SK-N-SH treated with all-trans-retinoic acid at 6 μM for 48 hours (cell line): ENCODE measurements around the gene RAB8B.

Experiments used
- ATAC-seq: fragments of 200-7000 bp; cut with Tn5 transposase; 3 replicates; pipeline ENCODE4 v1.9.1; 2020; ENCODE audit warnings: mild to moderate bottlenecking, moderate library complexity
- ARNTL ChIP-seq: fragments of 450-650 bp; formaldehyde crosslinking; IDR thresholded peaks from 2 replicates; pipeline ENCODE4 v1.5.0; 2020; ENCODE audit warnings: low read depth, mild to moderate bottlenecking, moderate library complexity, borderline replicate concordance
- CSDC2 ChIP-seq: fragments of 250-450 bp; sonication (Bioruptor Pico); IDR thresholded peaks from 2 replicates; pipeline ENCODE4 v1.5.0; 2020; ENCODE audit warnings: mild to moderate bottlenecking, moderate library complexity
- ESRRG ChIP-seq: fragments of 250-450 bp; sonication (Bioruptor Pico); IDR thresholded peaks from 2 replicates; pipeline ENCODE4 v1.6.1; 2021; ENCODE audit warnings: mild to moderate bottlenecking
- GLIS3 ChIP-seq: fragments of 250-450 bp; sonication (Bioruptor Pico); IDR thresholded peaks from 2 replicates; pipeline ENCODE4 v1.5.0; 2020; ENCODE audit warnings: mild to moderate bottlenecking, moderate library complexity
- ISL1 ChIP-seq: fragments of 250-450 bp; sonication (Bioruptor Pico); IDR thresholded peaks from 2 replicates; pipeline ENCODE4 v2.1.2; 2022; ENCODE audit warnings: mild to moderate bottlenecking, moderate library complexity
- OSR1 ChIP-seq: fragments of 250-450 bp; sonication (Bioruptor Pico); IDR thresholded peaks from 2 replicates; pipeline ENCODE4 v1.8.0; 2022; ENCODE audit warnings: moderate library complexity, mild to moderate bottlenecking, inconsistent platforms
- PPARA ChIP-seq: fragments of 250-450 bp; sonication (Bioruptor Pico); IDR thresholded peaks from 2 replicates; pipeline ENCODE4 v1.5.0; 2020; ENCODE audit warnings: mild to moderate bottlenecking, borderline replicate concordance
- RARB ChIP-seq: fragments of 250-450 bp; sonication (Bioruptor Pico); IDR thresholded peaks from 2 replicates; pipeline ENCODE4 v1.8.0; 2021; ENCODE audit warnings: mild to moderate bottlenecking, moderate library complexity
- SNAI2 ChIP-seq: fragments of 250-450 bp; sonication (Bioruptor Pico); IDR thresholded peaks from 2 replicates; pipeline ENCODE4 v1.5.0; 2020; ENCODE audit warnings: mild to moderate bottlenecking, moderate library complexity
- TCF4 ChIP-seq: fragments of 250-450 bp; sonication (Bioruptor Pico); IDR thresholded peaks from 2 replicates; pipeline ENCODE4 v1.8.0; 2021; ENCODE audit warnings: mild to moderate bottlenecking, moderate library complexity, borderline replicate concordance
- TOX ChIP-seq: fragments of 250-450 bp; sonication (Bioruptor Pico); IDR thresholded peaks from 2 replicates; pipeline ENCODE4 v1.8.0; 2021; ENCODE audit warnings: mild to moderate bottlenecking, moderate library complexity, borderline replicate concordance
- ZC3H10 ChIP-seq: fragments of 250-450 bp; sonication (Bioruptor Pico); IDR thresholded peaks from 2 replicates; pipeline ENCODE4 v1.5.1; 2021; ENCODE audit warnings: mild to moderate bottlenecking, moderate library complexity
- ZFP3 ChIP-seq: fragments of 250-450 bp; sonication (Bioruptor Pico); IDR thresholded peaks from 2 replicates; pipeline ENCODE4 v1.5.0; 2020; ENCODE audit warnings: mild to moderate bottlenecking, moderate library complexity
- ZFP30 ChIP-seq: fragments of 450-650 bp; formaldehyde crosslinking; IDR thresholded peaks from 2 replicates; pipeline ENCODE4 v1.5.0; 2022; ENCODE audit warnings: mild to moderate bottlenecking, moderate library complexity
- ZNF565 ChIP-seq: fragments of 450-650 bp; formaldehyde crosslinking; conservative IDR thresholded peaks from 2 replicates; pipeline ENCODE4 v1.5.0; 2020; ENCODE audit warnings: low read depth, mild to moderate bottlenecking, moderate library complexity
- ZNF70 ChIP-seq: fragments of 450-650 bp; formaldehyde crosslinking; IDR thresholded peaks from 2 replicates; pipeline ENCODE4 v1.5.0; 2020; ENCODE audit warnings: mild to moderate bottlenecking, moderate library complexity
- ZNF8 ChIP-seq: fragments of 450-650 bp; formaldehyde crosslinking; IDR thresholded peaks from 2 replicates; pipeline ENCODE4 v1.5.0; 2020; ENCODE audit warnings: mild to moderate bottlenecking, moderate library complexity
- TF ChIP-seq, protein P1 (sequence below): fragments of 250-450 bp; sonication (Bioruptor Pico); IDR thresholded peaks from 2 replicates; pipeline ENCODE4 v1.5.1; 2021; ENCODE audit warnings: mild to moderate bottlenecking, moderate library complexity
- TF ChIP-seq, protein P2 (sequence below): fragments of 250-450 bp; sonication (Bioruptor Pico); IDR thresholded peaks from 2 replicates; pipeline ENCODE4 v1.5.0; 2020; ENCODE audit warnings: mild to moderate bottlenecking, moderate library complexity
- TF ChIP-seq, protein P3 (sequence below): fragments of 250-450 bp; sonication (Bioruptor Pico); IDR thresholded peaks from 2 replicates; pipeline ENCODE4 v1.5.1; 2020; ENCODE audit warnings: low read depth, mild to moderate bottlenecking, moderate library complexity
- TF ChIP-seq, protein P4 (sequence below): fragments of 250-450 bp; sonication (Bioruptor Pico); IDR thresholded peaks from 2 replicates; pipeline ENCODE4 v1.8.0; 2020; ENCODE audit warnings: mild to moderate bottlenecking, moderate library complexity, borderline replicate concordance
- TF ChIP-seq, protein P5 (sequence below): fragments of 250-450 bp; sonication (Bioruptor Pico); IDR thresholded peaks from 2 replicates; pipeline ENCODE4 v1.8.0; 2021; ENCODE audit warnings: low read depth, mild to moderate bottlenecking, moderate library complexity, borderline replicate concordance

Gene RAB8B

DNA sequence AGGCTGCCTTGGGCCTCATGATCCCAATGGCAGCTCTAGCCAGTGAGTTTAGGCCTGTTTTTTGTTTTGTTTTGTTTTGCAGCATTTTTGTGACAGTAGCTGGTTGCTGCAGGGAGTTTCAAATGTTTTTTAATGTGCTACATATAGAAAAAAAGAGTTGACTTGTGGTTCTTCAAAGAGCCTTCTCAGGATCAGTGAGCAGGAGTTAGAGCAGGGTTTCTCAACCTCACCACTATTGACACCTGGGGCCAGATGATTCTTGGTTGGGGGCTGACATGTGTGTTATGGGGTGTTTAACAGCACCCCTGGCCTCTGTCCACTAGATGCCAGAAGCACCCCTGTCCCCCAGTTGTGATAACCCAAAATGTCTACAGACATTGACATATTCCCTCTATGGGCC lies 105.9 kb downstream of the RAB8B start:
- no peak for ATAC-seq
- no peak for TF ChIP-seq GLIS3 (CRISPR knock-in tag)
- no peak for TF ChIP-seq PPARA (CRISPR knock-in tag)
- TF ChIP-seq, protein P1, sequence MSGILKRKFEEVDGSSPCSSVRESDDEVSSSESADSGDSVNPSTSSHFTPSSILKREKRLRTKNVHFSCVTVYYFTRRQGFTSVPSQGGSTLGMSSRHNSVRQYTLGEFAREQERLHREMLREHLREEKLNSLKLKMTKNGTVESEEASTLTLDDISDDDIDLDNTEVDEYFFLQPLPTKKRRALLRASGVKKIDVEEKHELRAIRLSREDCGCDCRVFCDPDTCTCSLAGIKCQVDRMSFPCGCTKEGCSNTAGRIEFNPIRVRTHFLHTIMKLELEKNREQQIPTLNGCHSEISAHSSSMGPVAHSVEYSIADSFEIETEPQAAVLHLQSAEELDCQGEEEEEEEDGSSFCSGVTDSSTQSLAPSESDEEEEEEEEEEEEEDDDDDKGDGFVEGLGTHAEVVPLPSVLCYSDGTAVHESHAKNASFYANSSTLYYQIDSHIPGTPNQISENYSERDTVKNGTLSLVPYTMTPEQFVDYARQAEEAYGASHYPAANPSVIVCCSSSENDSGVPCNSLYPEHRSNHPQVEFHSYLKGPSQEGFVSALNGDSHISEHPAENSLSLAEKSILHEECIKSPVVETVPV (CRISPR knock-in tag): no peak
- TF ChIP-seq ARNTL: no peak
- no peak for TF ChIP-seq ZFP3 (CRISPR knock-in tag)
- no peak for TF ChIP-seq ZC3H10 (CRISPR knock-in tag)
- TF ChIP-seq ZNF565 (CRISPR knock-in tag): no peak
- TF ChIP-seq, all 23 proteins: peak for 0

DNA sequence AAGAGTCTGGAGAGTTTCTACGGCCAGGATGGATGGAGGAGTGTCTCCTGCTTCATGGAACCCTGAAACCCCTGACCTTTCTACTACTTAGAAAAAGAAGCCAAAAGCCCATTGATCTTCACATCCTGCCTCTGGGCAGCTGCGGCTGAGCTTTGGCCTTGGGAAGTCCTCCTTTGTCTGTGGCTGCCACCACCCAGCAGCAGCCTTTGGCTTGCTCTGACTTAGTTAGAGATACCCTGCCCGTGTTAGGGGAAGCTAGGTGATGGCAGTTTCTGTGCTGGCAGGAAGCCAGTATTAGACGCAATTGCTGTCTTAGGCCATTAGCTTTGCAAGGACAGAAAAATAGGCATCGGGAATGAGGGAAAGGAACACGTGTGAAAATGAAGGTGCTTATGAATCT lies 106.8 kb downstream of the RAB8B start:
- TF ChIP-seq, protein P2, sequence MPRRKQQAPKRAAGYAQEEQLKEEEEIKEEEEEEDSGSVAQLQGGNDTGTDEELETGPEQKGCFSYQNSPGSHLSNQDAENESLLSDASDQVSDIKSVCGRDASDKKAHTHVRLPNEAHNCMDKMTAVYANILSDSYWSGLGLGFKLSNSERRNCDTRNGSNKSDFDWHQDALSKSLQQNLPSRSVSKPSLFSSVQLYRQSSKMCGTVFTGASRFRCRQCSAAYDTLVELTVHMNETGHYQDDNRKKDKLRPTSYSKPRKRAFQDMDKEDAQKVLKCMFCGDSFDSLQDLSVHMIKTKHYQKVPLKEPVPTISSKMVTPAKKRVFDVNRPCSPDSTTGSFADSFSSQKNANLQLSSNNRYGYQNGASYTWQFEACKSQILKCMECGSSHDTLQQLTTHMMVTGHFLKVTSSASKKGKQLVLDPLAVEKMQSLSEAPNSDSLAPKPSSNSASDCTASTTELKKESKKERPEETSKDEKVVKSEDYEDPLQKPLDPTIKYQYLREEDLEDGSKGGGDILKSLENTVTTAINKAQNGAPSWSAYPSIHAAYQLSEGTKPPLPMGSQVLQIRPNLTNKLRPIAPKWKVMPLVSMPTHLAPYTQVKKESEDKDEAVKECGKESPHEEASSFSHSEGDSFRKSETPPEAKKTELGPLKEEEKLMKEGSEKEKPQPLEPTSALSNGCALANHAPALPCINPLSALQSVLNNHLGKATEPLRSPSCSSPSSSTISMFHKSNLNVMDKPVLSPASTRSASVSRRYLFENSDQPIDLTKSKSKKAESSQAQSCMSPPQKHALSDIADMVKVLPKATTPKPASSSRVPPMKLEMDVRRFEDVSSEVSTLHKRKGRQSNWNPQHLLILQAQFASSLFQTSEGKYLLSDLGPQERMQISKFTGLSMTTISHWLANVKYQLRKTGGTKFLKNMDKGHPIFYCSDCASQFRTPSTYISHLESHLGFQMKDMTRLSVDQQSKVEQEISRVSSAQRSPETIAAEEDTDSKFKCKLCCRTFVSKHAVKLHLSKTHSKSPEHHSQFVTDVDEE (CRISPR knock-in tag): no peak
- TF ChIP-seq RARB (CRISPR knock-in tag): no peak
- no peak for TF ChIP-seq PPARA (CRISPR knock-in tag)
- no peak for TF ChIP-seq CSDC2 (CRISPR knock-in tag)
- no peak for TF ChIP-seq ZFP3 (CRISPR knock-in tag)
- TF ChIP-seq ZC3H10 (CRISPR knock-in tag): no peak
- no peak for TF ChIP-seq ZNF8
- no peak for TF ChIP-seq TOX (CRISPR knock-in tag)
- TF ChIP-seq GLIS3 (CRISPR knock-in tag): no peak
- TF ChIP-seq ZFP30 (CRISPR knock-in tag): no peak
- TF ChIP-seq, protein P3, sequence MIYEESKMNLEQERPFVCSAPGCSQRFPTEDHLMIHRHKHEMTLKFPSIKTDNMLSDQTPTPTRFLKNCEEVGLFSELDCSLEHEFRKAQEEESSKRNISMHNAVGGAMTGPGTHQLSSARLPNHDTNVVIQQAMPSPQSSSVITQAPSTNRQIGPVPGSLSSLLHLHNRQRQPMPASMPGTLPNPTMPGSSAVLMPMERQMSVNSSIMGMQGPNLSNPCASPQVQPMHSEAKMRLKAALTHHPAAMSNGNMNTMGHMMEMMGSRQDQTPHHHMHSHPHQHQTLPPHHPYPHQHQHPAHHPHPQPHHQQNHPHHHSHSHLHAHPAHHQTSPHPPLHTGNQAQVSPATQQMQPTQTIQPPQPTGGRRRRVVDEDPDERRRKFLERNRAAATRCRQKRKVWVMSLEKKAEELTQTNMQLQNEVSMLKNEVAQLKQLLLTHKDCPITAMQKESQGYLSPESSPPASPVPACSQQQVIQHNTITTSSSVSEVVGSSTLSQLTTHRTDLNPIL (CRISPR knock-in tag): no peak
- TF ChIP-seq ESRRG (CRISPR knock-in tag): no peak
- TF ChIP-seq, protein P1 (CRISPR knock-in tag): no peak
- no peak for TF ChIP-seq OSR1 (CRISPR knock-in tag)
- TF ChIP-seq, protein P4, sequence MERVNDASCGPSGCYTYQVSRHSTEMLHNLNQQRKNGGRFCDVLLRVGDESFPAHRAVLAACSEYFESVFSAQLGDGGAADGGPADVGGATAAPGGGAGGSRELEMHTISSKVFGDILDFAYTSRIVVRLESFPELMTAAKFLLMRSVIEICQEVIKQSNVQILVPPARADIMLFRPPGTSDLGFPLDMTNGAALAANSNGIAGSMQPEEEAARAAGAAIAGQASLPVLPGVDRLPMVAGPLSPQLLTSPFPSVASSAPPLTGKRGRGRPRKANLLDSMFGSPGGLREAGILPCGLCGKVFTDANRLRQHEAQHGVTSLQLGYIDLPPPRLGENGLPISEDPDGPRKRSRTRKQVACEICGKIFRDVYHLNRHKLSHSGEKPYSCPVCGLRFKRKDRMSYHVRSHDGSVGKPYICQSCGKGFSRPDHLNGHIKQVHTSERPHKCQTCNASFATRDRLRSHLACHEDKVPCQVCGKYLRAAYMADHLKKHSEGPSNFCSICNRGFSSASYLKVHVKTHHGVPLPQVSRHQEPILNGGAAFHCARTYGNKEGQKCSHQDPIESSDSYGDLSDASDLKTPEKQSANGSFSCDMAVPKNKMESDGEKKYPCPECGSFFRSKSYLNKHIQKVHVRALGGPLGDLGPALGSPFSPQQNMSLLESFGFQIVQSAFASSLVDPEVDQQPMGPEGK (CRISPR knock-in tag): no peak
- no peak for ATAC-seq

DNA sequence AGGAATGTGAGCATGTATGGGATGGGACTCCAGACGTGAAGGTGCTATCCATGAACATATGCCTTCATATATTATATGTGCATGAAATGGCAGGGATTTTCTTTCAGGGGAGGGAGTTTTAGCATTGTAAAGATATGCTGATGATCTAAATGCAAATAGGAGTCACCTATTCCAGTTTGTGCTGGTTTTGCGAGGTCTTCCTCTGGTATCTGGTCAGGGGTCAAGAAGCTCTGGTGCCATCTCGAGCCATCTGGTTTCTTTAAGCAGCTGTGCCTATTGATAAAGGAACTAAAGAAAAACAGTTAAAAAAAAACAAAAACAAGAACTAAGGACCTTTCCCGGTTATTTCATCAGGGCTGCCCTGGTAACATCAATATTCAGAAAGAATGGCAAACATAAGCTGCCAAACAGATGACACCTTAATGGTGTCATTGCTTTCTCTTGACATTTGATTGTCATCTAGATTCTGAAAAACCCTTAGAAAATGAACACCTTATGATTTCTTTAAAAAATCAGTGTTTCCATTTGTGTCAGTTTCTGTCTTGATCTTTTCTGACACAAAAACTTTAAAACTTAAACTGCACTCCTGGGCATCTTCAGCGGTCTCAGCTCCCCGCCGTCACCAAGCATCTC lies 110.7 kb downstream of the RAB8B start:
- no peak for TF ChIP-seq RARB (CRISPR knock-in tag)
- TF ChIP-seq ZNF70: no peak
- TF ChIP-seq ZC3H10 (CRISPR knock-in tag): no peak
- no peak for TF ChIP-seq TCF4 (CRISPR knock-in tag)
- TF ChIP-seq, protein P5, sequence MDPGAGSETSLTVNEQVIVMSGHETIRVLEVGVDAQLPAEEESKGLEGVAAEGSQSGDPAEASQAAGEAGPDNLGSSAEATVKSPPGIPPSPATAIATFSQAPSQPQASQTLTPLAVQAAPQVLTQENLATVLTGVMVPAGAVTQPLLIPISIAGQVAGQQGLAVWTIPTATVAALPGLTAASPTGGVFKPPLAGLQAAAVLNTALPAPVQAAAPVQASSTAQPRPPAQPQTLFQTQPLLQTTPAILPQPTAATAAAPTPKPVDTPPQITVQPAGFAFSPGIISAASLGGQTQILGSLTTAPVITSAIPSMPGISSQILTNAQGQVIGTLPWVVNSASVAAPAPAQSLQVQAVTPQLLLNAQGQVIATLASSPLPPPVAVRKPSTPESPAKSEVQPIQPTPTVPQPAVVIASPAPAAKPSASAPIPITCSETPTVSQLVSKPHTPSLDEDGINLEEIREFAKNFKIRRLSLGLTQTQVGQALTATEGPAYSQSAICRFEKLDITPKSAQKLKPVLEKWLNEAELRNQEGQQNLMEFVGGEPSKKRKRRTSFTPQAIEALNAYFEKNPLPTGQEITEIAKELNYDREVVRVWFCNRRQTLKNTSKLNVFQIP (CRISPR knock-in tag): no peak
- no peak for TF ChIP-seq ISL1 (CRISPR knock-in tag)
- no peak for TF ChIP-seq CSDC2 (CRISPR knock-in tag)
- TF ChIP-seq ESRRG (CRISPR knock-in tag): no peak
- no peak for TF ChIP-seq PPARA (CRISPR knock-in tag)
- no peak for TF ChIP-seq TOX (CRISPR knock-in tag)
- TF ChIP-seq ARNTL: no peak
- no peak for TF ChIP-seq OSR1 (CRISPR knock-in tag)
- no peak for TF ChIP-seq ZFP30 (CRISPR knock-in tag)
- no peak for TF ChIP-seq ZFP3 (CRISPR knock-in tag)
- no peak for TF ChIP-seq SNAI2 (CRISPR knock-in tag)
- no peak for ATAC-seq
